Psoas muscle (tissue), 8 donors: ENCODE measurements around the gene YWHAQ. TPM values are rescaled to one million over a fixed set of nuclear protein-coding genes. Genes with fewer than 3 reads are reported as not detected.
"Not testable (repeated sequence)": the region's sequence is repeated elsewhere in the genome, so short reads cannot be mapped to it uniquely, and the experiment has no call there.

ENCODE experiments used
- ATAC-seq, 4 donors: fragments of 200-7000 bp; cut with Tn5 transposase; one replicate each; pipeline ENCODE4 v1.9.1; 2020; ENCODE audit warnings: moderate library complexity in 3 of 4, mild to moderate bottlenecking in 2 of 4
- DNase-seq, 2 donors: peaks; one replicate each; pipeline ENCODE4 v3.0.0-alpha.2; 2020
- H3K27ac ChIP-seq: fragments of 200-600 bp; one replicate; pipeline ENCODE4 v1.8.0; 2022
- H3K27me3 ChIP-seq, 3 donors: fragments of 200-600 bp in 1 of 3; one replicate each; pipeline versions ENCODE4 v1.6.1 to v1.8.0; 2013 to 2022; ENCODE audit warnings: low read length in 2 of 3, mild to moderate bottlenecking in 2 of 3, moderate library complexity in 1 of 3; ENCODE audit not compliant: insufficient read depth in 3 of 3
- H3K36me3 ChIP-seq, 2 donors: fragments of 200-600 bp in 1 of 2; one replicate each; pipeline versions ENCODE4 v1.6.1 to v1.8.0; 2013 to 2022; ENCODE audit warnings: low read depth in 1 of 2, mild to moderate bottlenecking in 1 of 2, moderate library complexity in 1 of 2; ENCODE audit not compliant: insufficient read depth in 1 of 2
- H3K4me1 ChIP-seq: fragments of 200-600 bp; one replicate; pipeline ENCODE4 v1.8.0; 2022
- H3K4me3 ChIP-seq: fragments of 200-600 bp; one replicate; pipeline ENCODE4 v1.8.0; 2022; ENCODE audit warnings: mild to moderate bottlenecking
- H3K9me3 ChIP-seq: fragments of 200-600 bp; one replicate; pipeline ENCODE4 v1.8.0; 2022
- CTCF ChIP-seq: fragments of 200-600 bp; IDR thresholded peaks from one replicate; pipeline ENCODE4 v1.8.0; 2022; ENCODE audit warnings: antibody characterized with exemption
- WGBS, 3 donors: extraction: QIAGEN DNeasy Blood & Tissue Kit; methylation state at CpG; one replicate each; pipeline versions ENCODE4 v1.1.6 to v1.1.7; 2013; 5-methylcytosine and 5-hydroxymethylcytosine counted together
- intact Hi-C, 2 donors: fragments of 100-400 bp; cut with DNase I; formaldehyde crosslinking; loops; one replicate each; pipeline versions ENCODE4 v1.11.0 to v1.14.2; 2022
- polyA plus RNA-seq, 3 donors: library from polyadenylated mRNA; stranded (reverse); fragments of 200-250 nt; gene quantifications; one replicate each; pipeline ENCODE4 v1.2.3, GENCODE V29; 2013
- total RNA-seq, 4 donors: library from RNA; stranded (reverse); fragmentation: NEBNext Ultra II Directional in 2 of 4; extraction: Animal tissue kit (Norgen Biotek cat#: 25700) in 2 of 4; gene quantifications; one replicate each; pipeline versions ENCODE4 v1.2.1 to v1.2.4, GENCODE V29; 2021 to 2023
- donor health status: healthy with polysubstance abuse.
- donor health status: DM: no; HTN: no; CAD: no; lungs with moderate emphysema.
- donor health status: Bipolar disorder and iron deficiency.
- donor health status: healthy.
- donor health status: DM: yes; HTN: yes; CAD: no.
- donor health status: DM: no; HTN: no; CAD: no.
- donor health status: DM: no; HTN: no; CAD: no.
- donor health status: DM: yes; HTN: yes; CAD: no.

Gene YWHAQ
- total and polyA plus RNA-seq, 7 donors: 41.5 to 74.7 (median 57.3) TPM

DNA sequence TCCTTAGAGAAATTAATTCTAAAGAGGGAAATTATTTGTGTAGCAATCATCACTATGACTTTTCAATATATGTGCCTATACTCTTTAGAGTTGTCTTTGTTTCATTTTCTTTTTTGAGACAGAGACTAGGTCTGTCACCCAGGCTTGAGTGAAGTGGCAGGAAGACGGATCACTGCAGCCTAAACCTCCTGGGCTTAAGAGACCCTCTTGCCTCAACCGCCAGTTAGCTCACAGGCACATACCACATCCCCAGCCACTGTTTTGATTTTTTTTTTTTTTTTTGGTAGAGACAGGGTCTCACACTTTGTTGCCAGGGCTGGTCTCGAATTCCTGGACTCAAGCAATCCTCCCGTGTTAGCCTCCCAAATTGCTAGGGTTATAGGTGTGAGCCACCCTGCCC lies 12.4 kb downstream of the YWHAQ start:
- TF ChIP-seq CTCF: no peak
- ATAC-seq: no peak
- Histone ChIP-seq H3K9me3 (no peaks in the 10 kb centered on the region), H3K36me3 (no peaks in the 10 kb centered on the region), H3K4me3 (no peak overlapping the region), H3K27me3 (no peaks in the 10 kb centered on the region), H3K27ac (no peak overlapping the region), H3K4me1 (peaks cover 66% of the 10 kb centered on the region)
- DNase-seq: no peak
- intact Hi-C loops: no loop called here
- 77 to 84% (median 83%) methylated on average over 4 of the region's 4 CpGs for WGBS, 3 donors

DNA sequence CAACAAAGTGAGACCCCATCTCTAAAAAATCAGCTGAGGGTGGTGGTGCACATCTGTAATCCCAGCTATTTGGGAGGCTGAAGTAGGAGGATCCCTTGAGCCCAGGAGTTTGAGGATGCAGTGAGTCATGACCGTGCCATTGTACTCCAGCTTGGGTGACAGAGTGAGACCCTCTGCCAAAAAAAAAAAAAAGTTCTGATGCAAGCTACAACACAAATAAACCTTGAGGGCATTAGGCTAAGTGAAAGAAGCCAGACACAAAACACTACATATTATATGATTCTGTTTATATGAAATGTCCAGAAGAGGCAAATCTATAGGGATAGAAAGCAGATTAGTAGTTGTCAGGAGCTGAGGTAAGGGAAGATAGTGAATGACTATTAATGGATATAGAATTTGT lies 13.0 kb downstream of the YWHAQ start:
- Histone ChIP-seq H3K36me3 (no peaks in the 10 kb centered on the region), H3K27ac (no peak overlapping the region), H3K4me3 (no peak overlapping the region), H3K9me3 (no peaks in the 10 kb centered on the region), H3K27me3 (no peaks in the 10 kb centered on the region), H3K4me1 (peaks cover 71% of the 10 kb centered on the region)
- DNase-seq: no peak
- intact Hi-C loops: no loop called here
- no peak for TF ChIP-seq CTCF
- ATAC-seq: peak in 3 of 4 donors; percentile 71 to 77 (median 73)
- 18 to 27% (median 25%) methylated on average over 1 of the region's 1 CpG for WGBS, 3 donors

GRCh38 chr2:9617296-9617695 lies 13.5 kb downstream of the YWHAQ start:
- Histone ChIP-seq H3K4me1 (peaks cover 70% of the 10 kb centered on the region), H3K36me3 (no peaks in the 10 kb centered on the region), H3K27me3 (no peaks in the 10 kb centered on the region), H3K9me3 (no peaks in the 10 kb centered on the region), H3K27ac (no peak overlapping the region), H3K4me3 (no peak overlapping the region)
- 78 to 96% (median 87%) methylated on average over 5 of the region's 5 CpGs for WGBS, 3 donors
- DNase-seq (no peak), ATAC-seq (no peak)
- intact Hi-C loops: no loop called here
- no peak for TF ChIP-seq CTCF

GRCh38 chr2:9614562-9614961 lies 16.2 kb downstream of the YWHAQ start:
- TF ChIP-seq CTCF: no peak
- peaks cover 64% of the 10 kb centered on the region for H3K4me1 ChIP-seq

DNA sequence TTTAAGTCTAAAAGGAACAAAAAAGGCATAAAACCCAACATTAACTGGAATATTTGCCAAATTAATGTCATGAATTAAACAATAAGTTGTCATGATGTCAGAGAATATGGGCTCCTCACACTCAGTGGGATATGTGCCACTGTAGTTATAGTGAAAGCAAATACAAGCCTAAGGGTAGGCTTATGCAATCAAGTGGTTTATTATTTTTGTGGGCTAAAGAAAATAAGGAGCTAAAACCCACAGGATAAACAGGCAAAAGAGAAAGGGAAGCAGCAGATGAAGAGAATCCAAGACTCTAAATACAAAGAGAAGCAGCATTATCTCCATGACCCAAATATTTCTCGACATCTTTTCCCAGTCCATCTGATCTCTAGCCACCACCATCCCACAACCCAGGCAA lies 17.5 kb downstream of the YWHAQ start:
- intact Hi-C loops: no loop called here
- peaks cover 64% of the 10 kb centered on the region for H3K4me1 ChIP-seq
- 36 to 68% (median 46%) methylated on average over 1 of the region's 1 CpG for WGBS, 3 donors
- no peaks in the 10 kb centered on the region for H3K27me3 ChIP-seq
- H3K9me3 ChIP-seq: no peaks in the 10 kb centered on the region
- DNase-seq (no peak), ATAC-seq (peak in 1 of 4 donors; percentile 45)
- H3K27ac ChIP-seq: no peak overlapping the region
- no peak for TF ChIP-seq CTCF
- no peak overlapping the region for H3K4me3 ChIP-seq
- no peaks in the 10 kb centered on the region for H3K36me3 ChIP-seq

More at GRCh38 chr2:9614562-9614961, 16.2 kb downstream of the YWHAQ start:
- no peak overlapping the region for H3K4me3 ChIP-seq
- no peaks in the 10 kb centered on the region for H3K9me3 ChIP-seq
- H3K36me3 ChIP-seq: no peaks in the 10 kb centered on the region
- intact Hi-C loops: no loop called here
- 74 to 78% (median 74%) methylated on average over 3 of the region's 3 CpGs for WGBS, 3 donors
- no peaks in the 10 kb centered on the region for H3K27me3 ChIP-seq
- DNase-seq: no peak
- no peak for ATAC-seq
- H3K27ac ChIP-seq: no peak overlapping the region

DNA sequence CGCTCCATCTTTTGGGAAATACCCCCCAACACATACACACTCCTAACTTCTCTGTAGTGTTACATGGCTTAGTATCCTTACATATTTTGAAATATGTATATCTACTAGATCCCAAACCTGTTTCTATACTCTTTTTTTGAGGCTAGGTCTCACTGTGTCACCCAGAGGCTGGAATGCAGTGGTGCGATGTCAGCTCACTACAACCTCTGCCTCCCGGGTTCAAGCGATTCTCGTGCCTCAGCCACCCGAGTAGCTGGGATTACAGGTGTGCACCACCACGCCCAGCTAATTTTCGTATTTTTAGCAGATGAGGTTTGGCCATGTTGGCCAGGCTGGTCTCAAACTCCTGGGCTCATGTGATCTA lies 19.3 kb downstream of the YWHAQ start:
- Histone ChIP-seq H3K4me1 (peaks cover 64% of the 10 kb centered on the region), H3K27ac (peak overlapping the region; percentile 83)
- H3K9me3 ChIP-seq, H3K27me3 ChIP-seq, intact Hi-C loops, H3K4me3 ChIP-seq, DNase-seq, H3K36me3 ChIP-seq, ATAC-seq: not testable (repeated sequence)
- WGBS, 3 donors: 96 to 97% (median 96%) methylated on average over 8 of the region's 8 CpGs
